Activated naive CD4-positive, alpha-beta T cell treated with anti-CD3 and anti-CD28 coated beads, Interleukin-2, amount 50 U/mL, for 16 hours (primary cell): ENCODE data around the gene MARCKSL1.
"Not testable (repeated sequence)": the region's sequence is repeated elsewhere in the genome, so short reads cannot be mapped to it uniquely, and the experiment has no call there.

ENCODE experiments used
- DNase-seq: peaks from one replicate; pipeline ENCODE4 v3.0.0-alpha.2; 2020

Gene MARCKSL1

GRCh38 chr1:32335790-32336590, at the start of gene MARCKSL1:
MARCKSL1 (minus strand) TSS chr1:32336233; CDS start chr1:32336033, 200 bp downstream.
- peak; percentile 87 for DNase-seq

- no peak for DNase-seq
Measured at GRCh38 chr1:32380057-32380456, 44.0 kb upstream of the MARCKSL1 start.

- DNase-seq, result no peak
Measured at GRCh38 chr1:32377541-32378220, 41.6 kb upstream of the MARCKSL1 start.

GRCh38 chr1:32376199-32376598, 40.2 kb upstream of the MARCKSL1 start:
- DNase-seq, result no peak

- no peak for DNase-seq
Measured at GRCh38 chr1:32373996-32374592, 38.1 kb upstream of the MARCKSL1 start.

DNA sequence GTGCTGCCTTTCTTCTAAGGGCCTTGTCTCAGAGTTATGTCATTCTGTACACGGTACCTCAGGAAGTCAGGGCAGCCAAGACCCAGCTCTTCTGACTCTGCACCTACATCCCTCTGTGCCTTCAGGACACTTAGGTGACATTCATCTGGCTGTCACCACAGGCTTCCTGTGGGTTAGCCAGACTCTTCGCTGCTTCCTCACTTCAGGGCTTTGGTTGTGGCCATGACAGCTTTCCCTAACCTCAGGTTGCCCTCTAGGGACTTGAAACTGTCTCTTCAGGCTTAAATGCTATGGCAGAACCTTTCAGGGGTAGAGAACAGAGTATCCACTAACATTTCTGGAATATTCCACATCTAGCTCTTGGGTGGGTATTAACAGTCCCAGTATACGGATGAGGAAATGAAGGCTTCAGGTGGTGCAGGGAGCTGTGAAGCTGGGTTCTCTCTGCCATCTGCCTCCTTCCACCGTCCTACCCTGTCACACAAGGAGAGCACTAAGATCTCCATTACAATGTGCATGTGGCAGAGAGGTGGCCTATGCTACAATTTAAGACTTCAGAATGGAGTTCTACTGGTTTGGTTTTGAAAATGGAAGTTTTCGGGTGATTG, 36.2 kb upstream of the MARCKSL1 start:
- DNase-seq, result no peak

DNA sequence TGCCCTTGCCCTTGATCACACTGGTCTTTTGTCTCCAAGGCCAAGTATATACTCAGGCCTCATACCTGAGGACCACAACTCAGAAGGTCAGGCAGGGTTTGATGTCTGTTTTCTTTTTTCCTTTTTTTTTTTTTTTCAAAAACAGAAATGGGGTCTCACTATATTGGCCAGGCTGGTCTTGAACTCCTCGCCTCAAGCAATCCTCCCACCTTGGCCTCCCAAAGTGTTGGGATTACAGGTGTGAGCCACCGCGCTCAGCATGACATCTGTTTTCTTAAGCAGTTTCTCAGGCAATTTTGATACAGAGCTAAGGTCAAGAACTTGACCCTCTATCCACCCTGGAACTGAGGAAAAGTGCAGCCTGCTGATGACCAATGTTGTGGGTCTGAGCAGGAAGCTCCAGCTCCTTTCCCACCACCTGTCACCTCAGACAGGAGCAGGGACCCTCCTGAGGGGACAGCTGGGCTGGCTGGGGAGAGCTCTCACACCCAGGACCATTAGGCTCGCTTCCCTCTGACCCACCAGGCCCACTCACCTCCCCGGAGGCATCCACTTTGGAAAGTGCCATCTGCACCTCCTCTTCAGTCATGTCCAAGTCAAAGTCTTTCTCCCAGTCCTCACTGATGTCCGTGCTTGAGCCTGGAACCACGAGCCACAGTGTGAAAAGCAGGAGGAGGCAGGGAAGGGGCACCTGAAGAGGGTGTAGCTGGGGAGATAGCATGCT, 32.0 kb upstream of the MARCKSL1 start:
- DNase-seq, result no peak

DNA sequence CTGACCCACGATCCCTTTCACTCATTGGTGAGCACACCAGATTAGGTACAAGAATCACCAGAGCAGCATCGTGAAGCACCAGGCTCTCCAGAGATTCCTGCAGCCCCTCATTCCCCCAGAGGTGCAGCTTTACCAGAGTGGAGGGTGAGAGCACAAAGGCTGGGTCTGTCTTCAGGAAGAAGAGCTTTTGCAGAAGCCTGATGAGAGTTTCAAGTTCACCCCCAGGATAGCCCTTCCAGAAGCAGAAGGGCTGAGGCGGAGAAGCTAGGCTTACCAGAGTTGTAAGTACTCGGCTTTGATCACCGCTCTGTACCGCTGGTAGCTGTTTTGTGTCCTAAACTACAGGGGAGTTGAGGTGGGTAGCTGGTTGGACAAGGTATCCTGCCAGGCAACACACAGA, 29.4 kb upstream of the MARCKSL1 start:
- no peak for DNase-seq

- no peak for DNase-seq
Measured at GRCh38 chr1:32364836-32365235, 28.8 kb upstream of the MARCKSL1 start.

DNA sequence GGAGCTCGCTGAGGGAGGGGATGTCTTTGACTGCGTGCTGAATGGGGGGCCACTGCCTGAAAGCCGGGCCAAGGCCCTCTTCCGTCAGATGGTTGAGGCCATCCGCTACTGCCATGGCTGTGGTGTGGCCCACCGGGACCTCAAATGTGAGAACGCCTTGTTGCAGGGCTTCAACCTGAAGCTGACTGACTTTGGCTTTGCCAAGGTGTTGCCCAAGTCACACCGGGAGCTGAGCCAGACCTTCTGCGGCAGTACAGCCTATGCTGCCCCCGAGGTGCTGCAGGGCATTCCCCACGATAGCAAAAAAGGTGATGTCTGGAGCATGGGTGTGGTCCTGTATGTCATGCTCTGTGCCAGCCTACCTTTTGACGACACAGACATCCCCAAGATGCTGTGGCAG, 27.7 kb upstream of the MARCKSL1 start:
- DNase-seq, result no peak

DNA sequence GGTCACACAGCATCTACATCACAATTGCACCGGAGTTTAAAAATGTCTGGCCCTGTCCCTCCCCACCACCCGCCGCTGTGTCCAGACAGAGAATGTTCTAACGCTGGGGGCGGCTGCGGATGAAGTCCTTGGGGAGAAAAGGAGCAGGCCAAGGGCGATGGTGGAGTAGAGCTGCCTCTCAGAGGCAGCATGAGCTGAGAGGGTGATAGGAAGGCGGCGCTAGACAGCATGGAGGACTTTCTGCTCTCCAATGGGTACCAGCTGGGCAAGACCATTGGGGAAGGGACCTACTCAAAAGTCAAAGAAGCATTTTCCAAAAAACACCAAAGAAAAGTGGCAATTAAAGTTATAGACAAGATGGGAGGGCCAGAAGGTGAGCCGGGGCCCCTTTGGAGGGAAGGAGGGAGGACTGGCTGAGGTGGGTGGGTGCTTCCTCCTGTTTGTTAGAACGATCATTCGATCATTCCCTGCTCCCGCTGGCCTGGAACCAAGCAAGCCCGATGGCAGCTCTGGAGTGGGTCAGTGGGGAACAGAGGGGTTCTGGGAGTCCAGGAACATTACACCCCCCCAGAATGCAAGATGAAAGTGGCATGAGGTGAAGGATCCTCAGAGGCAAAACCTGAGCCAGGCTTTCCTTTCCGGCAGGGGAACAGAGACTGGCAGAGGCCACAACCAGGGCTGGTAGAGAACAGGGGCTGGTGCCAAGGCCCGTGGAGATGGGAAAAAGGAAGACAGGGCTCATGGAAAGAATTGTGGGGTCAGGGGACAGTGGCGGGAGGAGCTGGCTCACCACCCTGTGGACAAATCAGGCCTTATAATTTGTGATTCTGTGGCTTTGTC, 26.7 kb upstream of the MARCKSL1 start, which contains the start of the genes FAM229A and TSSK3:
TSS of gene FAM229A (minus strand) at position 12 of the 840 bp plus-strand sequence. CDS start 394 bp downstream, outside the sequence.
TSS of gene TSSK3 (plus strand) at position 66 of the 840 bp plus-strand sequence. CDS start at position 229, 163 bp downstream.
- DNase-seq, result no peak

GRCh38 chr1:32361674-32362473, 25.8 kb upstream of the MARCKSL1 start:
- peak; percentile 49 for DNase-seq

- DNase-seq, result no peak
Measured at GRCh38 chr1:32361308-32361673, 25.3 kb upstream of the MARCKSL1 start.

- no peak for DNase-seq
Measured at GRCh38 chr1:32358435-32358834, 22.4 kb upstream of the MARCKSL1 start.

- no peak for DNase-seq
Measured at GRCh38 chr1:32357614-32358013, 21.6 kb upstream of the MARCKSL1 start.

DNA sequence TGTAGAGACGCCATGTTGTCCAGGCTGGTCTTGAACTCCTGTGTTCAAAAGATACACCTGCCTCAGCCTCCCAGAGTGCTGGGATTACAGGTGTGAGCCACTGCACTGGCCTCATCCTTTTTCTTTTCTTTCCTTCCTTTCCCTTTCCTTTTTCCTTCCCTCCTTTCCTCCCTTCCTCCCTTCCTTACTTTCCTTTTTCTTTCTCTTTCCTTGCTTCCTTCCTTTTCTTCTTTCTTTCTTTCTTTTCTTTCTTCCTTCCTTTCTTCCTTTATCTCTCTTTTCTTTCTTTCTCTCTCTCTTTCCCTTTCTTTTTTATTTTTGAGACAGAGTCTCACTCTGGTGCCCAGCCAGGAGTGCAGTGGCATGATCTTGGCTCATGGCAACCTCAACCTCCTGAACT, 20.4 kb upstream of the MARCKSL1 start:
- DNase-seq, result no peak

- DNase-seq, result not testable (repeated sequence)
Measured at GRCh38 chr1:32355778-32356177, 19.7 kb upstream of the MARCKSL1 start.

- DNase-seq, result no peak
Measured at GRCh38 chr1:32353886-32354570, 18.0 kb upstream of the MARCKSL1 start.

- DNase-seq, result no peak
Measured at GRCh38 chr1:32353431-32353830, 17.4 kb upstream of the MARCKSL1 start.

GRCh38 chr1:32352831-32353383, 16.9 kb upstream of the MARCKSL1 start:
- DNase-seq, result no peak
